ENCODE measurements around the gene ACP7.

DNA sequence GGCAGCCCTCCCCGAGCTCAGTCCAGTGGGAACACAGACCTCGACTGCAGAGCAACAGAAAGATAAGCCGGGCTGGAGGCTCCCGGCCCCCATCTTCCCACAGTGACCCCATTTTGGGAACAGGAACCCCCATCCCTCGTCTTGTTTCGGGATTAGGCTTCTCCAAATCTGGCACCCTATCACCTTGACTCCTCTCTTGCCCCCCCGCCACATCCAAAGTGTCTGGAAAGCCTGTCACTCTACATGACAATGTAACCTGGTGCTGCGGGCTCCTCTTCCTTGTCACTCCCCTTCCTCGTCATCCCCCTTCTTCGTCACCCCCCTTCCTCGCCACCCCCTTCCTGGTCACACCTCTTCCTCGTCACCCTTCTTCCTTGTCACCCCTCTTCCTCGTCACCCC is 51.5 kb downstream of the ACP7 start:
- TF ChIP-seq, protein P1, sequence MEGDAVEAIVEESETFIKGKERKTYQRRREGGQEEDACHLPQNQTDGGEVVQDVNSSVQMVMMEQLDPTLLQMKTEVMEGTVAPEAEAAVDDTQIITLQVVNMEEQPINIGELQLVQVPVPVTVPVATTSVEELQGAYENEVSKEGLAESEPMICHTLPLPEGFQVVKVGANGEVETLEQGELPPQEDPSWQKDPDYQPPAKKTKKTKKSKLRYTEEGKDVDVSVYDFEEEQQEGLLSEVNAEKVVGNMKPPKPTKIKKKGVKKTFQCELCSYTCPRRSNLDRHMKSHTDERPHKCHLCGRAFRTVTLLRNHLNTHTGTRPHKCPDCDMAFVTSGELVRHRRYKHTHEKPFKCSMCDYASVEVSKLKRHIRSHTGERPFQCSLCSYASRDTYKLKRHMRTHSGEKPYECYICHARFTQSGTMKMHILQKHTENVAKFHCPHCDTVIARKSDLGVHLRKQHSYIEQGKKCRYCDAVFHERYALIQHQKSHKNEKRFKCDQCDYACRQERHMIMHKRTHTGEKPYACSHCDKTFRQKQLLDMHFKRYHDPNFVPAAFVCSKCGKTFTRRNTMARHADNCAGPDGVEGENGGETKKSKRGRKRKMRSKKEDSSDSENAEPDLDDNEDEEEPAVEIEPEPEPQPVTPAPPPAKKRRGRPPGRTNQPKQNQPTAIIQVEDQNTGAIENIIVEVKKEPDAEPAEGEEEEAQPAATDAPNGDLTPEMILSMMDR (IDR thresholded peaks at IDR 0.05), result no peak
- no peak for TF ChIP-seq ZFX (IDR thresholded peaks at IDR 0.05; ENCODE audit: borderline replicate concordance)

All from 22Rv1 (cell line).